GM21447 (cell line): ENCODE results near the gene LMAN2.
A peak's percentile ranks its signal among the peaks of the same experiment; 100 is the strongest.

Experiments
- ATAC-seq: cut with Tn5 transposase; IDR thresholded peaks from one replicate; pipeline ENCODE4 v1.9.1; 2021; ENCODE audit not compliant: unreplicated experiment

LMAN2 gene

GRCh38 chr5:177351392-177352329, at the start of gene LMAN2:
LMAN2 (minus strand) TSS chr5:177351668; CDS start chr5:177351647, 21 bp downstream.
- ATAC-seq = peak; percentile 96

GRCh38 chr5:177399997-177400868, 48.8 kb upstream of the LMAN2 start, which contains the start of gene PFN3:
PFN3 (minus strand) TSS chr5:177400661; CDS start chr5:177400576, 85 bp downstream.
- ATAC-seq = no peak

GRCh38 chr5:177397875-177398390, 46.5 kb upstream of the LMAN2 start:
- ATAC-seq = no peak

- ATAC-seq = no peak
Observed at GRCh38 chr5:177396807-177397206, 45.3 kb upstream of the LMAN2 start.

- ATAC-seq = no peak
Observed at GRCh38 chr5:177396078-177396477, 44.6 kb upstream of the LMAN2 start.

- no peak for ATAC-seq
Observed at GRCh38 chr5:177393990-177394389, 42.5 kb upstream of the LMAN2 start.

GRCh38 chr5:177393206-177393765, 41.8 kb upstream of the LMAN2 start:
- ATAC-seq = no peak

GRCh38 chr5:177392765-177393164, 41.3 kb upstream of the LMAN2 start:
- no peak for ATAC-seq

GRCh38 chr5:177390363-177391300, 39.2 kb upstream of the LMAN2 start:
- peak; percentile 61 for ATAC-seq

- ATAC-seq = peak; percentile 38
Observed at GRCh38 chr5:177389241-177390169, 38.0 kb upstream of the LMAN2 start.

- no peak for ATAC-seq
Observed at GRCh38 chr5:177388521-177389052, 37.1 kb upstream of the LMAN2 start.

GRCh38 chr5:177387405-177387804, 35.9 kb upstream of the LMAN2 start:
- no peak for ATAC-seq

- ATAC-seq = no peak
Observed at GRCh38 chr5:177386542-177386941, 35.1 kb upstream of the LMAN2 start.

- no peak for ATAC-seq
Observed at GRCh38 chr5:177385720-177386119, 34.3 kb upstream of the LMAN2 start.

- ATAC-seq = no peak
Observed at GRCh38 chr5:177384134-177384533, 32.7 kb upstream of the LMAN2 start, which contains the start of gene SLC34A1. SLC34A1 (plus strand) TSS chr5:177384434; CDS start chr5:177385742, 1,308 bp downstream.

GRCh38 chr5:177383181-177383580, 31.7 kb upstream of the LMAN2 start:
- ATAC-seq = no peak

- ATAC-seq = no peak
Observed at GRCh38 chr5:177382423-177383029, 31.1 kb upstream of the LMAN2 start.

GRCh38 chr5:177380805-177381126, 29.3 kb upstream of the LMAN2 start:
- no peak for ATAC-seq
